CMK (cell line): ENCODE measurements around the gene LINS1.

ENCODE experiments used
- DNase-seq: peaks from one replicate; pipeline ENCODE4 v3.0.0-alpha.2; 2010; ENCODE audit warnings: low read depth

Gene LINS1

DNA sequence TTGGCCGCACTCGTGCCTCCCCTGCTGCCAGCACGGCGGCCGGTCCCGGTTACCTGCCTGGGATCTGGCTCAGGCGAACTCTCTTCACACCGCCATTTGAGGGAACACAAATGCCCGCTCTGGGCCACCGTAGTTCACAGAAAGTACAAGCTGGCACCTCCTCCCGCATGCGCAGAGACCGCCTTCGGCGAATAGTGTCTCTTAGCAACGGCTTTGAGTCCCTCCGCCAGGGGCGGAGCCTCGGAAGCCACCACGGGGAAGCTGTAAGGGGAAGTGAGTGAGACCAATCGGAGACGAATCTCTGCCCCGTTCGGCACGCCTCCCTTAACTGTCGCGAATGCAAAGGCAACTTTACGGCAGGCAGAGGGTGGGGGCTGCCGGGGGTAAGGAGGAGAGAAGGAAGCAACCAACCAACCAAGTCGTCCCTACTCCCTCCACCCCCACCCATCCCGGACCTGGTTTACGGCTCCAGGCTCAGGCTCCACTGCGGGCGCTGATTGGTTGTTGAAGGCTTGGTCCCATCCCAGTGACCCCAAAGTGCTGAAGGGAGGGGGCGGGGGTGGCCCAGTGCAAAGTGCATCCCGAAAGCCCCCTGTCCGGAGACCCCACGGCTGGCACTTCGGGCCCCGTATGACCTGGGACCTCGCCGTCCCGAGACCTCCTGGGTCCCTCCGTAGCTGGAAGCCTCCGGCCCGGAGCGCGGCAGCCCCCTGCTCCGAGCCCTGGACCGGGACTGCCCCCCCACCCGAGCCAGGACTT lies at the start of gene LINS1, which contains the start of gene ASB7:
LINS1 (minus strand) TSS at position 121 of the 759 bp plus-strand sequence. CDS start 21,342 bp downstream, outside the sequence.
ASB7 (plus strand) TSS at position 526 of the 759 bp plus-strand sequence. CDS start 9,628 bp downstream, outside the sequence.
- DNase-seq = peak; percentile 100

DNA sequence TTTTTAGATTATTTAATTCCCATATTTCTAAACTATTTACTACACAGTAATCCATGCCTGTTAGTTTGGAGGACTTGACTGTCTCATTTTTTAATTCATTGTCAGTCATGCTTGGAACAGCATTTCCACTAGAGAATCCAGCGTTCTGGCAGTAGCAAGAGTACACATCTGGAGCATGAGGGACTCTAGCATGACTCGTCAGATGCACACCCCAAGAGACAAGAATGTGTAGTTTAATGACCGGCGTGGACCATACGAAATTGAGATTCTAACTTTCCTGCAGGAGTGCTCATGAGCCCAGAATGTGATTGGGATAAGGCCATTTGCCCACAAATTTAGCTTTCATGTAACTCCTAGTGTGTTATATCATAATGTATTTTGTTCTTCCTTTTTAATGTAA lies 49.3 kb upstream of the LINS1 start:
- DNase-seq = no peak

- no peak for DNase-seq
These were observed 48.7 kb upstream of the LINS1 start for GRCh38 chr15:100650685-100651084.

GRCh38 chr15:100648951-100649350 lies 47.0 kb upstream of the LINS1 start:
- no peak for DNase-seq

DNA sequence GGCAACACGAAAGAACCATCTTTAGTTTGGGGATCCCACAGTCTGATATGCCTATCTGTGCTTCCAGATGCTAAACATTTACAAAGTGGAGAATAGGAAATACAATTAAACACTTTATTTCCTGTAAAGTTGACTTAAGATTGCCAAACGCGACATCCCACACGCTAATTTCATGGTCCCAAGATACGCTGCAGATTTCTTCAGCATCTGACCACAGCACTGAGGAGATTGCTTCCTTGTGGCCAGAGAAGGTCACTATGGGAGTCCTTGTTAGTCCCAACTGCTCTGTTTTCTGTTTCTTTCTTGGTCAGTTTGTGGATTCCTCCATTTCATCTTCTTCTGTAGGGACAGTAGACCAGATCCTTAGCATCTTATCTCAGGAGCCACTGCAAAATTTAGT lies 43.7 kb upstream of the LINS1 start:
- DNase-seq = no peak

GRCh38 chr15:100642950-100643338 lies 41.0 kb upstream of the LINS1 start:
- no peak for DNase-seq

DNA sequence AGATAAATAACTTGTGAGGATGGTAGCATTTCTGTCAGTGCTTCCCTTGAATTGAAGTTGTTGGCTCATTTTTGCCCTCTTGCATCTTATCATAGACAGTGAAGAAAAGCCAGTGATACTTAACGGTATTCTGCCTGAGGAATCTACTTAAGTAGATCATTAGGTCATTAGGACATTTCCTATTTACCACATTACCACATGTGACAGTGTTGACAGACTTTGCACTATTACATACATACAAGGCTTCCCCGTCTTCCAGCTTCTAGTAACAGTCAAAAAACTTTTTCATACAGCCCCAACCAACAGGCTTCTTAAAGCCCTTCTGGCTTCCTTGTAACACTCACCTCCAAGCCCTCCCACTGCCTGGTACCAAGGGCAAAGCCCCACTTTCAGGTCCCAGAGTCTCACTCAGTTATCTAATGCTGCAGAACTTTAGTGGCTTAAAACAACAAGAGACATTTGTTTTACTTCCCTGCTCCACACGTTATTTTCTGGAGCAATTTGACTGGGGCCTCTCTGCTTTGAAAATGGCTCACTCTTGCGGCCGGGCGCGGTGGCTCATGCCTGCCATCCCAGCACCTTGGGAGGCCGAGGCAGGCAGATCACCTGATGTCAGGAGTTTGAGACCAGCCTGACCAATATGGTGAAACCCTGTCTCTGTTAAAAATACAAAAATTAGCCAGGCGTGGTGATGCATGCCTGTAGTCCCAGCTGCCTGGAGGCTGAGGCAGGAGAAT lies 40.4 kb upstream of the LINS1 start:
- no peak for DNase-seq

DNA sequence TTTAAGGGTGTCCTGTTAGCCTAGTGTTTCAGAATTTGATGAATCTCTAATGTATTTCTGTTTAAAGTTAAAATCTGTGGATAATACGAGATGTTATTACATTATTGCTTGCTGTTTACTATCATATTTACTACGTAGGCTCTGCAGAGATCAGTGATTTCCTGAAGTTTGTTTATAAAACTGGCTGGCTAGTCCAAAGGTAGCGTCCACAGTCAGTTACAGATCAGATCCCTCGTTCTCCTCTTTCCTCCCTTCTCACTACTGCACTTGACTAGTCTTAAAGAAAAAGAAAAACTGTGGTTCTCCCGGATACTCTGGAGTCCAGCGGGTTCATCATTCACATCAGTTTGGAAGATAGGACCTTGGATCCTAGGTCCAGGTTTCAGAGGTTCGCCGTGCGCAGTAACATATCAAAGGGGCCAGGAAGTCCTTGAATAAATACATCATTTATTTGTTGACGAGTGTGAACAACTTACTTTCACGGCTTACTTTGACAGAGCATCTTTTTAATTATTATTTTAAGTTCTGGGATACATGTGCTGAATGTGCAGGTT lies 36.3 kb upstream of the LINS1 start:
- no peak for DNase-seq

DNA sequence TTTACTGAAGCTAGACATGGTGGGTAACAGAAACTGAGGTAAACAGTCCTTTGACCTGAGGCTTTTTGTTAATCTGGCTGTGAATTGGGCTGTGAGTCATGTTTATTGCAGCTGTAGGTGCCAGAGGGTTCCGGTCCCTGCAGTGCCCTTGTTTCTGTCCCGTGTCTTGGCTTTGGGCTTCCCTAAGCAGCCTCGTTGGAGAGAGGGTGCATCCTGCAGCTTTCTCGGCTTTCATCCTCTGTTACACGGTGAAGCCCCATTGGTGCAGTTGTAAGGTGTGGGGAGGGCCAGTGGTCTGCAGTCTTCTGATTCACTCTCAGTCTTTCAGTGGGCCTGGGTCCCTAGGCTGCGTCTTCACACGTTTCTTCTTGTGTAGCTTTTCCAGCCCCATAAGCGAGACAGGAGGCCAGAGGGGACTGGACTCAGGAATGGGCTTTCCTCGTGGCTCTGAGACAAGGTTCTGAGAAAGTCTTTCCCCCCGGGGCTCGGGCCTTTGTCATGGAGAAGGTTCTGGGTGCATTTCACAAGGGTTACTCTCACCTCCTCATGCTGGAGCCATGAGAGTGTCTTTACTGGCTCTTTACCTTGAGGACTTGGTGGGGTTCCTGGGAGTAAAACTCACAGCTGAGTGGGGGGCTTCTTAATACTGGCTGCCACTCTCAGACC lies 33.6 kb upstream of the LINS1 start:
- no peak for DNase-seq

DNA sequence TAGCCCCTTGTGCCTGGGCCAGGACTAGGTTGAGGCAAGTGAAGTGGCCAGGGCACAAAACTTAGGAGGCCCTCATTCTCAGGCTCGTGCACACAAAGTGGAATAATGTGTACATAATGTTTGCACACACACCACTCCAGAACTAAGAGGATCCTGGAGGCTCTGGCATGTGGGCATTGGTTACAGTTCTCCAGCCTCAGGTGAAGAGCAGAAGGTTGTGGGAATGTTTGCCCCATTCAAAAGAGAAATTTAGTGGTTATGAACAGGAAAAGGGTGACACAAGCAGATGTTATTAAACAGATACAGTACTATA lies 31.7 kb upstream of the LINS1 start:
- DNase-seq = peak; percentile 5

DNA sequence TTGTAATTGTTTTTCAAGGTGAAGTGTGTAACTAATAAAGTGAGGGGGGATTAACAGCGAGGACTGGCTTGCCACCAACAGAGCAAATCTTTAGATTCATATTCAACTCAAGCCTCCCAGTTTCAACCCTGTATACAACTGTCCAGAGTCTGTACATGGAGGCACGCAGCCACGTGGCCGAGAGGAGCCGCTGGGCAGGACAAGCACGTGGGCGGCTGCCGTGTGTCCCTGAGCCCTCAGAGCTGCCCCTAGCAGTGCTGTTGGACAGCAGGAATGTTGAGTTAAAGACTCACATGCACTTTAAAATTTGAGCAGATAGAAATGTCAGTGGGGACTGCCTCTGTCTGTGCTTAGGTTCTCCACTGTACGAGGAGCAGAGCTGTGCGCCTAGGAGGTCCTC lies 29.8 kb upstream of the LINS1 start:
- DNase-seq = no peak

DNA sequence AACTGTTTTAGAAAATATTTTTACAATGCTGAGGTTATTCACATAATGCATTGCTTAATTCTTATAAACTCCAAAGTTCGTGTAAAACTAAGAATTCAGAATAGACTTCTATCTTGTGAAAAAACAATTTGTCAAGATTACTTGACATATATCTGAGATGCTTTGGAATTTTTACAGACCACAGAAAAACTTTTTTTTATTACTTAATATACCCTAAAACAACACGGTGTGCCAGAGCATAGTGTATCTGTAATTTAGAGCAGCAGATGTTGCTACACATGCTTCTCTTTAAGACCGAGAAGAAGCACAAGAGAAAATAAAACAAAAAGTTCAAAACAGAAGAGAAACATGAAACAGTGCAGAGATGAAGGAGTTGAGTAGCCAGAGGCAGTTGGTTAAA lies 26.8 kb upstream of the LINS1 start:
- DNase-seq = no peak

DNA sequence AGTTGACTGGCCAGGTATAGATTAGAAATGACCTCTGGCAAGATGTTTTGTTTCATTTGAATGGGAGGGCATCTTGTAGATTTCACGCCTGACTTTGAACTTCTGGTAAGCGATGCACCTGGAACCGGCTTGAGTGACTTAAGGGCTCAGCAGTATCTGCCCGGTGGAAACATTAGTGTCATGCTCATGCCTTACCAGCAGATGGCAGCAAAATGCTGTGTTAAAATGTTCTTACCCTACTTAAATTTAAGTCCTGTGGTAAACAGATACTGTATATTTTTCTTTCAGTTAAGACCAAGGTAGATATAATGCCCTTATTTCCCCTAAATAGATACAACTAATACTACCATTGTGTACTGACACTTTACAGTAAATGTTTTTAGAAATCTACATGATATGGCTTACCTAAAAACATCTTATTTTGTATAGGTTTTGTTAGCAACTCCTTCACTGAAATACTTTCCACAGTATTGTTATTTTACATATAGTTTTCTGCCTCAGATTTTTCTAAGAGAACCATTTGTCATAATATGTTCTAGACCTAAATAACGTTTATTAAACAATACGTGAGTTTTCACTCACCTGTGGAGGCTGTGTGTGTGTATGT lies 25.9 kb upstream of the LINS1 start:
- DNase-seq = peak; percentile 55

DNA sequence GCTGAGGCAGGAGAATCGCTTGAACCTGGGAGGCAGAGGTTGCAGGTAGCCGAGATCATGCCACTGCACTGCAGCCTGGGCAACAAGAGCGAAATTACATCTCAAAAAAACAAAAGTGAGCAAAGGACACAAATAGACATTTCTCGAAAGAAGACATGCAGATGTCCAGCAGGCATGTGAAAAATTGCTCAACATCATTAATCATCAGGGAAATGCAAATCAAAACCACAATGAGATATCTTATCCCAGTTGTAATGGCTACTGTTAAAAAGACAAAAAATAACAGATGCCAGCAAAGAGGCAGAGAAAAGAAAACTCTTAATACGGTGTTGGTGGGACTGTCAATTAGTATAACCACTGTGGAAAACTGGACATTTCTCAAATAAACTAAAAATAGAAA lies 21.3 kb upstream of the LINS1 start:
- no peak for DNase-seq

DNA sequence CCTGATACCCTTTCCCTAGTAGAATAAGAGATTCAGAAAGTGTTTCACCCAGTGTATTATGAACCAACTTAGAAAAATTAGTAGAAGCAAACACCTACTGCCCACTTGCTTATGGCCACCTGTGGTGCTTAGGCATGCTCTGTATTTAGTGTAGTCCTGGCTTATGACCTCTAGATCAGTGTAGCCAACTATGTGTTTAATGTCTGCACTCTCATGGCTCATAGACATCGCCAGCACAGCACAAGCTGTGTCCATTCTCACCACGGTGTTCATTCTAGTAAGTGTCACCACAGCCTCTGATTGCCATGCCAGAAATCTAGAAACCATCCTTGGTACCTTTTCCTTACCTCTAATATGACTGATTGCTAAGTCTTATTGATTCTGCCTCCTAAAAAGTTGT lies 14.7 kb upstream of the LINS1 start:
- DNase-seq = no peak

DNA sequence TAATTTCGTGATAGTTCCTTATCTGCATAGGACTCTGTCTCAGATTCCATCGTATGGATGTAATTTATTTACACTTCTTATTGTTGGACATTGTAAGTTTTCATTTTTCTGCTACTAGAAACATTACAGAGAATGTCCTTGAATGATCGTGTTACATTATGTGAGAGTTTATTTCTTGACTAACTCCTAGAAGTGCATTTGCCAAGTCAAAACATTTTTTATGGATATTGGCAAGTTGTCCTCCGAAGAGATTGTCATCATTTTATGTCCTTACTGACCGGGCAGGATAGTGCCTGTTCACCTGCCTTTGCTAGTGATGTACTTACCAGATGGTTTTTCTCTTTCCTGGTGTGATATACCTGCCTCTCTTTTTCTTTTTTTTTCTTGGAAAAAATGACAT lies 13.8 kb upstream of the LINS1 start:
- no peak for DNase-seq

- DNase-seq = no peak
These were observed 12.9 kb upstream of the LINS1 start for GRCh38 chr15:100614918-100615317.

DNA sequence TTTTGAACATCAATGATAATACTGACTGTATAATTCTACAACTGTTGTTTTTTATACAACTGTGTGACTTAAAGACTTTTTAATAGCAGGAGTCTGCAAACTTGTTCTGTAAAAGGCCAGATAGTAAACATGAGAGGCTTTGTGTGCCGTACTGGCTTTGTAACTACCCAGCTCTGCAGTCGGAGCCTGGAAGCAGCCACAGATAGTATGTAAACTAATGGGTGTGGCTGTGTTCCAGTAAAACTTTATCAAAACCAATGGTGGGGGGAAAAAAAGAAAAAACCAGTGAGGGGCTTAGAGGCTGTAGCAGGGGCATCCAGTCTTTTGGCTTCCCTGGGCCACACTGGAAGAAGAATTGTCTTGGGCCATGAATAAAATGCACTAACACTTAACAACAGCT lies 12.4 kb upstream of the LINS1 start:
- no peak for DNase-seq

- no peak for DNase-seq
These were observed 11.2 kb upstream of the LINS1 start for GRCh38 chr15:100613208-100613607.

DNA sequence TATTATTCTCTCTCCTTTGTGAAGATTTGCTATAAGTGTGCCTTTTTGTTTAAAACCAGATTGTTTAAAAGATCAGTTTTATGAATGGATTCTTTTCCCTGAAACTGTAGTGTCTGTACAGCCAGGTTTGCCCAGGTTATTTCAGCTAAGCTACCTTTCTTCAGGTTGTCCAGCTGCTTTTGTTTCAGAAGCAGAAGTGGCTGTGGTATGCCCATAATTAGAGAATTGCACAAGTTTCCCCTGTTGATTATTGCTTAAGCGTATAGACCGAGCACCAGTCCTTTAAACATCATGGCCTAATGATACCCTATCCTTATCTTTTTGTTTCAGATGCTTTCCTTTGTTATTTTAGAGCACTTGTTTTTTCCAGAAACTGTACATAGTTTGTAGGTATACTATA lies 10.6 kb upstream of the LINS1 start:
- DNase-seq = no peak

DNA sequence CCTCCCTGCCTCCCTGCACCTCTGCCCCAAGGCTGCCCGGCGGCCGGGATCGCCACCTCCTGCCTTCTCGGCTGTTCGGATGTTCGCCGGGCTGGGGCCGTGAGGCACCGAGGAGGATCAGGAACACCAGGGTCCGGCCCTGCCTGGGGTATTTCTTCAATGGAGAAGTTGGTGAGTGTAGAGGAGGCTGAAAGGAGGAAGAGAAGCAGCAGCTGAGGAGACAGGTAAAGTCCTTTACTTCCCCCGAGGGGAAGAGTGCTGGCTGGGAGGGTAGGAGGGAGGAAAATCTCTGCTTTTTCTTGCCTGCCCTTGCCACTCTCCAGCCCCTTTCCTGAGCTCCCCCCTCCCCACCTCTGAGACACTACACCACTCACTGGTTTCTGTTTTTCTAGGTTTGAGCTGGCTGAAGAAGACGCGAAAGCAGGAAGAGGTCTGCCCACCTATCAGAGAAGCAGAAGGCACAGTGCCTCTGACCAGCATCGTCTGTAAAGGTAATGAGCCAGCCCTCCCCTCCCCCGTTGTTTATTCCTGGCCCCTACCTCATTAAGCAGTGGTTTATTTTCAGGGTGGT lies 924 bp upstream of the LINS1 start:
- no peak for DNase-seq

GRCh38 chr15:100601617-100602063 lies 344 bp downstream of the LINS1 start:
- peak; percentile 50 for DNase-seq
